Uterus (tissue), 4 donors: ENCODE results near the gene SCD. TPM values are rescaled to one million over a fixed set of nuclear protein-coding genes. Genes with fewer than 3 reads are reported as not detected.

ENCODE experiments used
- DNase-seq, 2 donors: peaks; one replicate each; pipeline ENCODE4 v3.0.0-alpha.2; 2019 to 2020
- H3K27ac ChIP-seq, 2 donors: fragments of 200-600 bp; sonication (generic); 1 replicate in 1 of 2; 2 replicates in 1 of 2; pipeline ENCODE4 v1.5.1; 2016 to 2018
- H3K27me3 ChIP-seq, 2 donors: fragments of 200-600 bp; sonication (generic); one replicate each; pipeline ENCODE4 v1.5.1; 2018 to 2019; ENCODE audit warnings: control low read depth in 1 of 2
- H3K36me3 ChIP-seq, 2 donors: fragments of 200-600 bp; sonication (generic); one replicate each; pipeline ENCODE4 v1.5.1; 2019; ENCODE audit warnings: control low read depth in 1 of 2
- H3K4me1 ChIP-seq, 2 donors: fragments of 200-600 bp; sonication (generic); one replicate each; pipeline ENCODE4 v1.5.1; 2018 to 2019; ENCODE audit warnings: control low read depth in 1 of 2
- H3K4me3 ChIP-seq, 2 donors: fragments of 200-600 bp; sonication (generic); 1 replicate in 1 of 2; 2 replicates in 1 of 2; pipeline ENCODE4 v1.5.1; 2018 to 2019; ENCODE audit warnings: mild to moderate bottlenecking in 1 of 2
- H3K9me3 ChIP-seq, 2 donors: fragments of 200-600 bp; sonication (generic); one replicate each; pipeline ENCODE4 v1.5.1; 2019; ENCODE audit warnings: control low read depth in 1 of 2
- POLR2A ChIP-seq, 2 donors: fragments of 450-650 bp; IDR thresholded peaks; one replicate each; pipeline ENCODE4 v1.6.1; 2016; ENCODE audit warnings: antibody characterized with exemption in 2 of 2, mild to moderate bottlenecking in 1 of 2, moderate library complexity in 1 of 2
- intact Hi-C: fragments of 100-400 bp; cut with DNase I; formaldehyde crosslinking; loops from one replicate; pipeline ENCODE4 v1.15.1; 2023; ENCODE audit warnings: low total_unique reads
- total RNA-seq, 4 donors: library from RNA; depleted of rRNA in 3 of 4; stranded (reverse); fragments of >200 nt in 3 of 4; gene quantifications; one replicate each; pipeline versions ENCODE4 v1.1.0 to v1.2.4, GENCODE V29; 2014 to 2023
- TF ChIP-seq, protein P1 (sequence below), 4 experiments: fragments of 200-600 bp in 2 of 4; fragments of 450-650 bp in 2 of 4; sonication (generic) in 2 of 4; IDR thresholded peaks; one replicate each; pipeline ENCODE4 v1.5.1; 2016 to 2019; ENCODE audit warnings: antibody characterized with exemption in 4 of 4, mild to moderate bottlenecking in 2 of 4, moderate library complexity in 1 of 4
- donor health status: DM: yes; HTN: yes; CAD: no.

The SCD gene
- total RNA-seq, 4 donors from 2014 or later: 0.59 to 29.8 (median 6.0) TPM

GRCh38 chr10:100349672-100350071 lies 2.6 kb downstream of the SCD start:
- Histone ChIP-seq H3K4me3 (no peak overlapping the region), H3K27me3 (no peaks in the 10 kb centered on the region), H3K27ac (no peak overlapping the region), H3K9me3 (no peaks in the 10 kb centered on the region), H3K36me3 (no peaks in the 10 kb centered on the region), H3K4me1 (no peaks in the 10 kb centered on the region)
- no peak for DNase-seq
- intact Hi-C loops: no loop called here
- TF ChIP-seq, protein P1, sequence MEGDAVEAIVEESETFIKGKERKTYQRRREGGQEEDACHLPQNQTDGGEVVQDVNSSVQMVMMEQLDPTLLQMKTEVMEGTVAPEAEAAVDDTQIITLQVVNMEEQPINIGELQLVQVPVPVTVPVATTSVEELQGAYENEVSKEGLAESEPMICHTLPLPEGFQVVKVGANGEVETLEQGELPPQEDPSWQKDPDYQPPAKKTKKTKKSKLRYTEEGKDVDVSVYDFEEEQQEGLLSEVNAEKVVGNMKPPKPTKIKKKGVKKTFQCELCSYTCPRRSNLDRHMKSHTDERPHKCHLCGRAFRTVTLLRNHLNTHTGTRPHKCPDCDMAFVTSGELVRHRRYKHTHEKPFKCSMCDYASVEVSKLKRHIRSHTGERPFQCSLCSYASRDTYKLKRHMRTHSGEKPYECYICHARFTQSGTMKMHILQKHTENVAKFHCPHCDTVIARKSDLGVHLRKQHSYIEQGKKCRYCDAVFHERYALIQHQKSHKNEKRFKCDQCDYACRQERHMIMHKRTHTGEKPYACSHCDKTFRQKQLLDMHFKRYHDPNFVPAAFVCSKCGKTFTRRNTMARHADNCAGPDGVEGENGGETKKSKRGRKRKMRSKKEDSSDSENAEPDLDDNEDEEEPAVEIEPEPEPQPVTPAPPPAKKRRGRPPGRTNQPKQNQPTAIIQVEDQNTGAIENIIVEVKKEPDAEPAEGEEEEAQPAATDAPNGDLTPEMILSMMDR (IDR thresholded peaks at IDR 0.05): no peak
- no peak for TF ChIP-seq POLR2A (IDR thresholded peaks at IDR 0.05)

GRCh38 chr10:100350914-100351485 lies 4.0 kb downstream of the SCD start:
- Histone ChIP-seq H3K36me3 (no peaks in the 10 kb centered on the region), H3K9me3 (no peaks in the 10 kb centered on the region), H3K27me3 (no peaks in the 10 kb centered on the region), H3K4me1 (no peaks in the 10 kb centered on the region), H3K4me3 (no peak overlapping the region), H3K27ac (no peak overlapping the region)
- intact Hi-C loops: no loop called here
- no peak for DNase-seq
- TF ChIP-seq POLR2A (IDR thresholded peaks at IDR 0.05): no peak
- TF ChIP-seq, protein P1 (IDR thresholded peaks at IDR 0.05): no peak

GRCh38 chr10:100353770-100354485 lies 6.9 kb downstream of the SCD start:
- intact Hi-C loops: no loop called here
- Histone ChIP-seq H3K4me1 (no peaks in the 10 kb centered on the region), H3K27me3 (no peaks in the 10 kb centered on the region), H3K27ac (no peak overlapping the region), H3K4me3 (no peak overlapping the region), H3K36me3 (no peaks in the 10 kb centered on the region), H3K9me3 (no peaks in the 10 kb centered on the region)
- no peak for DNase-seq
- TF ChIP-seq, protein P1 (IDR thresholded peaks at IDR 0.05): no peak
- no peak for TF ChIP-seq POLR2A (IDR thresholded peaks at IDR 0.05)

GRCh38 chr10:100355086-100355485 lies 8.1 kb downstream of the SCD start:
- no peaks in the 10 kb centered on the region for H3K27me3 ChIP-seq
- no peak for TF ChIP-seq POLR2A (IDR thresholded peaks at IDR 0.05)
- TF ChIP-seq, protein P1 (IDR thresholded peaks at IDR 0.05): no peak
- no peaks in the 10 kb centered on the region for H3K36me3 ChIP-seq
- H3K4me1 ChIP-seq: no peaks in the 10 kb centered on the region
- no peak for DNase-seq
- H3K27ac ChIP-seq: no peak overlapping the region
- intact Hi-C loops: no loop called here
- no peaks in the 10 kb centered on the region for H3K9me3 ChIP-seq
- no peak overlapping the region for H3K4me3 ChIP-seq
